Measurements from ENCODE around the gene TIMM13. TPM values are rescaled to one million over a fixed set of nuclear protein-coding genes. Genes with fewer than 3 reads are reported as not detected.
"Not testable (repeated sequence)": the region's sequence is repeated elsewhere in the genome, so short reads cannot be mapped to it uniquely, and the experiment has no call there.

TIMM13 gene
- total RNA-seq, 4 donors from 2014 or later = 23.7 to 60.3 (median 46.8) TPM

DNA sequence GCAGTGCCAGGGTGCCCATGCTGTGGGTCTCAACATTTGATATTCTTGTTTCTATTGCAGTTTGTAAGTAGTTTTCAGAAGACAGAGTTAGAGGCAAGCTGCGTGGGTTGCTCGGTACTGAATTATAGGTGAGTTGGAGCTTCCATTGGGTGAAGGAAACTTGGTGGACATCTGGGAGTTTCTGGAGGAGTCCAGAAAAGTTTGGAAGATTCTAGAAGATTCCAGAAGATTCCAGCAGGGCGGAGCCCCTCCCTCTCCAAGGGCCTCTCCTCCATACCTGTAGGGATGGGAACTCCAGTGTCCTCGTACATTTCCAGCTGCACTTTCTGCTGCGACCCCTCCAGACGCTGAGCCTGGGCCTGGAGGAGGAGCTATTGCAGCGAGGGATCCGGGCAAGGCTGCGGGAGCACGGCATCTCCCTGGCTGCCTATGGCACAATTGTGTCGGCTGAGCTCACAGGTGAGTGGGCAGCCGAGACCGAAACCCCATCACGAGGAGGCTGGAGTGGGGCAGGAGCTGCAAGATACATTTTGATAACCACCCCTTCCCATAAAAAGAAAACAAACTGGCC lies 28.6 kb downstream of the TIMM13 start:
- Histone ChIP-seq H3K27ac (no peak overlapping the region), H3K9me3 (no peaks in the 10 kb centered on the region), H3K4me3 (no peak overlapping the region), H3K27me3 (no peaks in the 10 kb centered on the region), H3K36me3 (no peaks in the 10 kb centered on the region), H3K4me1 (no peaks in the 10 kb centered on the region)
- ATAC-seq = no peak
- DNase-seq = no peak
- intact Hi-C loops (cut with DNase I; ENCODE audit: low total_unique reads) = no loop called here
- TF ChIP-seq, protein P1, sequence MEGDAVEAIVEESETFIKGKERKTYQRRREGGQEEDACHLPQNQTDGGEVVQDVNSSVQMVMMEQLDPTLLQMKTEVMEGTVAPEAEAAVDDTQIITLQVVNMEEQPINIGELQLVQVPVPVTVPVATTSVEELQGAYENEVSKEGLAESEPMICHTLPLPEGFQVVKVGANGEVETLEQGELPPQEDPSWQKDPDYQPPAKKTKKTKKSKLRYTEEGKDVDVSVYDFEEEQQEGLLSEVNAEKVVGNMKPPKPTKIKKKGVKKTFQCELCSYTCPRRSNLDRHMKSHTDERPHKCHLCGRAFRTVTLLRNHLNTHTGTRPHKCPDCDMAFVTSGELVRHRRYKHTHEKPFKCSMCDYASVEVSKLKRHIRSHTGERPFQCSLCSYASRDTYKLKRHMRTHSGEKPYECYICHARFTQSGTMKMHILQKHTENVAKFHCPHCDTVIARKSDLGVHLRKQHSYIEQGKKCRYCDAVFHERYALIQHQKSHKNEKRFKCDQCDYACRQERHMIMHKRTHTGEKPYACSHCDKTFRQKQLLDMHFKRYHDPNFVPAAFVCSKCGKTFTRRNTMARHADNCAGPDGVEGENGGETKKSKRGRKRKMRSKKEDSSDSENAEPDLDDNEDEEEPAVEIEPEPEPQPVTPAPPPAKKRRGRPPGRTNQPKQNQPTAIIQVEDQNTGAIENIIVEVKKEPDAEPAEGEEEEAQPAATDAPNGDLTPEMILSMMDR (IDR thresholded peaks at IDR 0.05 in 4 of 5, conservative IDR thresholded peaks at IDR 0.05 in 1 of 5) = no peak
- no peak for TF ChIP-seq POLR2A (IDR thresholded peaks at IDR 0.05)
- in situ Hi-C loops (cut with MboI; ENCODE audit: low sequenced_read_pairs in 4 of 4) = loop anchor here (10.0 to 25.0 kb wide), 2 partner anchors 112 to 244 kb away; partner anchors contain the start of genes PEAK3 (in 4 of the 4) and AP3D1 (in 1 of the 4)

DNA sequence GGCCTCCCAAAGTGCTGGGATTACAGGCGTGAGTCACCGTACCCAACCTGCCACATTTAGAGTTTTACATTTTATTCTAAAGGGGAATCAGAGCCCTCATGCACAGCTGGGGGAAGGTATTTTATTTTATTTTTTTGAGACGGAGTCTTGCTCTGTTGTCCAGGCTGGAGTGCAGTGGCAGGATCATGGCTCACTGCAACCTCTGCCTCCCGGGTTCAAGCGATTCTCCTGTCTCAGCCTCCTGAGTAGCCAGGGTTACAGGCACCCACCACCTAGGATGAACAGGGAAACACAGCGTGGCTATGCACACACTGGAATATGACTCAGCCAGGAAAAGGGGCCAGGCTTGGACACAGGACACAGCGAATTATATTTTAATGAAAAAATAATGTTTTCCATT lies 30.2 kb downstream of the TIMM13 start:
- ATAC-seq; H3K4me3 ChIP-seq; intact Hi-C loops (cut with DNase I; ENCODE audit: low total_unique reads); H3K4me1 ChIP-seq; DNase-seq; H3K27me3 ChIP-seq; H3K27ac ChIP-seq; H3K9me3 ChIP-seq; H3K36me3 ChIP-seq: not testable (repeated sequence)
- in situ Hi-C loops (cut with MboI; ENCODE audit: low sequenced_read_pairs in 4 of 4) = loop anchor here (10.0 to 25.0 kb wide), 2 partner anchors 110 to 242 kb away; partner anchors contain the start of genes PEAK3 (in 4 of the 4) and AP3D1 (in 1 of the 4)

DNA sequence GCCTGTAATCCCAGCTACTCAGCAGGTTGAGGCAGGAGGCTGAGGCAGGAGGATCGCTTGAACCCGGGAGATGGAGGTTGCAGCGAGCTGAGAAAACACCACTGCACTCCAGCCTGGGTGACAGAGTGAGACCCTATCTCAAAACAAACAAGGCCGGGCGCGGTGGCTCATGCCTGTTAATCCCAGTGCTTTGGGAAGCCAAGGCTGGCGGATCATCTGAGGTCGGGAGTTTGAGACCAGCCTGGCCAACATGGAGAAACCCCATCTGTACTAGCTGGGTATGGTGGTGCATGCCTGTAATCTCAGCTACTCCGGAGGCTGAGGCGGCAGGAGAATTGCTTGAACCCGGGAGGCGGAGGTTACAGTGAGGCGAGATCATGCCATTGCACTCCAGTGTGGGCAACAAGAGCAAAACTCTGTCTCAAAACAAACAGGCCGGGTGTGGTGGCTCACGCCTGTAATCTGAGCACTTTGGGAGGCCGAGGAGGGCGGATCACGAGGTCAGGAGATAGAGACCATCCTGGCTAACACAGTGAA lies 32.0 kb downstream of the TIMM13 start:
- H3K4me1 ChIP-seq; intact Hi-C loops (cut with DNase I; ENCODE audit: low total_unique reads); H3K36me3 ChIP-seq; H3K27me3 ChIP-seq; DNase-seq; H3K4me3 ChIP-seq; H3K27ac ChIP-seq; ATAC-seq; H3K9me3 ChIP-seq: not testable (repeated sequence)
- in situ Hi-C loops (cut with MboI; ENCODE audit: low sequenced_read_pairs in 4 of 4) = loop anchor here (10.0 to 25.0 kb wide), 2 partner anchors 108 to 241 kb away; partner anchors contain the start of genes PEAK3 (in 4 of the 4) and AP3D1 (in 1 of the 4)

DNA sequence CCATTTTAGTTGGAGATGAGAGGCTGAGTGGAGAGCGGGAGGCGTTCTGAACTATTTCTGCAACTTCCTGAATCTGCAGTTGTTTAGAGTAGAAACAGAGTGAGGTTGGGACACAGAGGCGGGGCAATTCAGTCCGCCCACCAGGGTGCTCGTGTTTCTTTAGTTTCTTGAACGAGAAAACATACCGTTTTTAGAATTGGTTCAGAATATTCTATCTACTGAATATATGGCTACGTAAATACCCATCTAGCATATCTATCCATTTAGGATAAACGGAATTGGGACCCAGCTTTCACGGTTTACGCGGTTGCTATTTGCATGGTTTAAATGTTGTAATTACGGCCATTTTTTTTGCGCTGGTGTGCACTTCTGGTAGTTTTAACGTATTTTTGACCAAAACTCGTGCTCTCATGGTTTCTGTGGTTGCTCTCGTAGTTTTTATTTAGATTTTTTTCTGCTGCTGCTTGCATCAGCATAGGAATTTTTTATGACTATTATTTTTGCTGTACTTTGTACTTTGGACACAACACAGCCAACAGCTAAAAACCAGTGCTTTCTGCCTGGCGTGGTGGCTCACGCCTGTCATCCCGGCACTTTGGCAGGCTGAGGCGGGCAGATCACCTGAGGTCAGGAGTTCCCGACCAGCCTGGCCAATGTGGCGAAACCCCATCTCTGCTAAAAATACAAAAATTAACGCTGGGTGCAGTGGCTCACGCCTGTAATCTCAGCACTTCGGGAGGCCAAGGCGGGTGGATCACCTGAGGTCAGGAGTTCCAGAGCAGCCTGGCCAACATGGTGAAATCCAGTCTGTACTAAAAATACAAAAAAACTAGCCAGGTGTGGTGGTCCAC lies 32.7 kb downstream of the TIMM13 start:
- H3K27ac ChIP-seq = no peak overlapping the region
- in situ Hi-C loops (cut with MboI; ENCODE audit: low sequenced_read_pairs in 4 of 4) (loop anchor here (10.0 to 25.0 kb wide), 2 partner anchors 107 to 240 kb away; partner anchors contain the start of genes PEAK3 (in 4 of the 4) and AP3D1 (in 1 of the 4)), intact Hi-C loops (cut with DNase I; ENCODE audit: low total_unique reads) (loop anchor here (5.0 kb wide), 2 partner anchors 122 to 237 kb away; no protein-coding TSS in a partner anchor)
- H3K4me1 ChIP-seq = no peaks in the 10 kb centered on the region
- DNase-seq = no peak
- peaks cover 0 to 1% (median 0%) of the 10 kb centered on the region in 3 donors for H3K27me3 ChIP-seq
- no peak for ATAC-seq
- no peak overlapping the region for H3K4me3 ChIP-seq
- no peak for TF ChIP-seq POLR2A (IDR thresholded peaks at IDR 0.05)
- TF ChIP-seq, protein P1 (IDR thresholded peaks at IDR 0.05 in 4 of 5, conservative IDR thresholded peaks at IDR 0.05 in 1 of 5) = no peak
- H3K36me3 ChIP-seq = no peaks in the 10 kb centered on the region
- H3K9me3 ChIP-seq = no peaks in the 10 kb centered on the region

DNA sequence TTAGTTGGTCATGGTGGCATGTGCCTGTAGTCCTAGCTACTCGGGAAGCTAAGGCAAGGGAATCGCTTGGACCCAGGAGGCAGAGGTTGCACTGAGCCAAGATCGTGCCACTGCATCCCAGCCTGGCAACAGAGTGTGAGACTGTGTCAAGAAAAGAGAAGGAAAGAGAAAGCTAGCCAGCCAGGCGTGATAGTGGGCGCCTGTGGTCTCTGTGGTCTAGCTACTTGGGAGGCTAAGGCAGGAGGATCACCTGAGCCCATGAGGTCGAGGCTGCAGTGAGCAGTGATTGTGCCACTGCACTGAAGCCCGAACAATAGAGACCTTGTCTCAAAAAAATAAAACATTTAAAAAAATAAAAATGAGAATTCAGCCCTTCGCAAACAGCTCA lies 33.3 kb downstream of the TIMM13 start:
- Histone ChIP-seq H3K27ac (no peak overlapping the region), H3K9me3 (no peaks in the 10 kb centered on the region), H3K36me3 (no peaks in the 10 kb centered on the region), H3K4me3 (no peak overlapping the region), H3K27me3 (peaks cover 0 to 3% (median 0%) of the 10 kb centered on the region in 3 donors), H3K4me1 (no peaks in the 10 kb centered on the region)
- intact Hi-C loops (cut with DNase I; ENCODE audit: low total_unique reads) = loop anchor here (5.0 kb wide), 2 partner anchors 122 to 237 kb away; no protein-coding TSS in a partner anchor
- TF ChIP-seq, protein P1 (IDR thresholded peaks at IDR 0.05 in 4 of 5, conservative IDR thresholded peaks at IDR 0.05 in 1 of 5) = no peak
- TF ChIP-seq POLR2A (IDR thresholded peaks at IDR 0.05) = no peak
- in situ Hi-C loops (cut with MboI; ENCODE audit: low sequenced_read_pairs in 4 of 4) = loop anchor here (10.0 to 25.0 kb wide), 2 partner anchors 107 to 239 kb away; partner anchors contain the start of genes PEAK3 (in 4 of the 4) and AP3D1 (in 1 of the 4)
- no peak for DNase-seq
- ATAC-seq = no peak

DNA sequence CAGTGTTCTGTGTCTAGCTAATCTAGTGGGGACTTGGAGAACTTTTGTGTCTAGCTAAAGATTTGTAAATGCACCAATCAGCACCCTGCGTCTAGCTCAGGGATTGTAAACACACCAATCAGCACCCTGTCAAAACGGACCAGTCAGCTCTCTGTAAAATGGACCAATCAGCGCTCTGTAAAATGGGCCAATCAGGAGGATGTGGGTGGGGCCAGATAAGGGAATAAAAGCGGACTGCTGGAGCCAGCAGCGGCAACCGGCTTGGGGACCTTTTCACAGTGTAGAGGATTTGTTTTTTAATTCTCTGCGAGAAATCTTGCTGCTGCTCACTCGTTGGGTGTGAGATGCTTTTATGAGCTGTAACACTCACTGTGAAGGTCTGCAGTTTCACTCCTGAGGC lies 34.5 kb downstream of the TIMM13 start:
- not testable (repeated sequence) for H3K4me1 ChIP-seq, H3K9me3 ChIP-seq, DNase-seq, H3K36me3 ChIP-seq, H3K27me3 ChIP-seq, ATAC-seq, H3K27ac ChIP-seq, H3K4me3 ChIP-seq
- in situ Hi-C loops (cut with MboI; ENCODE audit: low sequenced_read_pairs in 4 of 4) = loop anchor here (10.0 to 25.0 kb wide), 2 partner anchors 106 to 238 kb away; partner anchors contain the start of genes PEAK3 (in 4 of the 4) and AP3D1 (in 1 of the 4)
- intact Hi-C loops (cut with DNase I; ENCODE audit: low total_unique reads) = loop anchor here (5.0 kb wide), 2 partner anchors 121 to 236 kb away; no protein-coding TSS in a partner anchor
